ENCODE measurements around the gene KDM5C.

DNA sequence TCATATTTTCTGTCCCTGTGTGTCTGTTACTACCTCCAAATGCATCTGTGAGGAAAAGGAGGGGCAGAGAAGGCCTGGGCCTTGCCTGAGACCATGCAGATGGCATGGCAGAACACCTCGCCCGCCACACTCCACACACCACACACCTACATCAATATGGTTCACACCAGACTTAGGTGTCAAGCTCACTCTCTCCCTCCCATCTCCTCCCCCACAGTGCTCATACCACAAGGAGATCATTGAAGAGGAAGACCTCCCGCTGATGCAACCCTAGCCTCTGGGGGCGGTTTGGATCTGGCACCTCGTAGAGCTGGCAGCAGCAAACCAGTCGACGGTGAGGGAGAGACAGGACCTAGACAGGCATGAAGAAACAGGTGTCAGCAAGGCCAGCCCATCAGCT is 16.6 kb upstream of the KDM5C start:
- no peak for TF ChIP-seq GATA2 (IDR thresholded peaks at IDR 0.05; ENCODE audit: low read depth, low read length)
- TF ChIP-seq GATA3 (IDR thresholded peaks at IDR 0.05; ENCODE audit: low read depth, low read length), result no peak

Data from SH-SY5Y (cell line).